ENCODE results near the gene IBA57.
"Not testable (repeated sequence)": the region's sequence is repeated elsewhere in the genome, so short reads cannot be mapped to it uniquely, and the experiment has no call there.

IBA57 gene

GRCh38 chr1:228214921-228215662 lies 49.5 kb downstream of the IBA57 start:
- DNase-seq, result no peak

GRCh38 chr1:228215663-228216116 lies 50.1 kb downstream of the IBA57 start:
- no peak for DNase-seq

GRCh38 chr1:228216371-228217320 lies 51.0 kb downstream of the IBA57 start:
- no peak for DNase-seq

DNA sequence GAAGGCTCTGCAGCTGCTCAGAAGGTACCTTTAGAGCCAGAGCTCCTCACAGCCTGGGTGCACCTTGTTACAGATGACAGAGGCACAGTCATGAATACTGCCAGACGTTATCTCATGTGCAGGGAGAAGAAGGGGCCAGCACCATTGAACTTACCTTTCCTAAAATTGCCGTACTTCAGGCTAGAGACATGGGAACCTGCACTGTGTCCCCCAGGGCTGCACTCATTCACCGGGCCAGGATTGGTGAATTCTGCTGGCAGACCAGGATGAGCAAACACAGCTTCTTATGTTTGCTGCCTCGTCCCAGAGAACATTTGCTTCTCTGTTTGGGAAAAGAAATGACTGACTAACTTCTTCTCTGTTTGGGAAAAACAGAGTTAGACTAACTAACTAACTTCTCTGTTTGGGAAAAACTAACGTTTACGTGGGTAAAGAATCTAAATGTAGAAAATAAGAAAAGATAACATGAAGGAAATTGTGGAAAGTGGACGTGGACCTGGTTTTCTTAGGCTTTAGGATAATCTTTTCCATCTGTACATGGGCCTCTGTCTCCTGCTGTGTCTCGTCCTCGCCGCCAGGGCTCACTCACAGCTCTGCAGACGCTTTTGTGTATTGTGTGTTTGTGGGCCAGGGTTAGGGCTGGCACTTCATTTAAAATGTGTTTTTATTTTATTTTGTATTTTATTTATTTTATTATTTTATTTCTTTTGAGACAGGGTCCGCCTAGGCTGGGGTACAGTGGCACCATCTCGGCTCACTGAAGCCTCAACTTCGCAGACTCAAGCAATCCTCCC lies 52.1 kb downstream of the IBA57 start:
- no peak for DNase-seq

DNA sequence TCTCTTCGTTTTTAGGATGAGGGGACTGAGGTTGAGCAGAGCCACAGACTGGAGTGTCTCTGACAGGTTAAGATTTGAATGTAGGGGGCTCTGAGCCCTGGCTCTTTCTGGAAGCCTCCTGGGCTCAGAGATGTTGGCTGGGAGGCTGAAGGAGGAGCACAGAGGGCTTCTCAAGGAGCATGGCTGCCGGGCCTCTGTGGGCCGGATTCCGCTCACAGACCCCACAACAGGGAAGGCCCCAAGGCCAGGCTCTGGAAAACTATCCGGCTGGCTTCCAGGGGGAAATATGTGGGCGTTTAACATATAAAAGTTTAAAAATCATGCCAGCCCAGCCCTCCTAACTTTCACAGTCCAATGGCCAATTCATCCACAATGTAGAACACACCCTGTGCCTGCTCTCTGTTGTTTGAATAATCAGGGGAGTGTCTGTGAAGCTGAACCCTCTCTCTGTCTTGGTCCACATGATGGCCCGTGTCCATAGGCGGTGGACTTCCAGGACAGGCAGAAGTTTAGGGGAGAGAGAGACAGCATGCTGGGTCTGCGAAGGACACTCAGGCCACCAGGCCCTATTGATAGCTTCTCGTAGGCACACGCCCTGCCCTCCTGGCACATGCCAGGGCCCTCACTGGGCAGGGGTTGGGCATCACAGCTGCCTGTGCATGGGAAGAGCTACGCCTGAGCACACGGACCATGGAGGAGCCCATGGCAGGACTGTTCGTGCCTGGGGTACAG lies 53.1 kb downstream of the IBA57 start:
- DNase-seq, result no peak

DNA sequence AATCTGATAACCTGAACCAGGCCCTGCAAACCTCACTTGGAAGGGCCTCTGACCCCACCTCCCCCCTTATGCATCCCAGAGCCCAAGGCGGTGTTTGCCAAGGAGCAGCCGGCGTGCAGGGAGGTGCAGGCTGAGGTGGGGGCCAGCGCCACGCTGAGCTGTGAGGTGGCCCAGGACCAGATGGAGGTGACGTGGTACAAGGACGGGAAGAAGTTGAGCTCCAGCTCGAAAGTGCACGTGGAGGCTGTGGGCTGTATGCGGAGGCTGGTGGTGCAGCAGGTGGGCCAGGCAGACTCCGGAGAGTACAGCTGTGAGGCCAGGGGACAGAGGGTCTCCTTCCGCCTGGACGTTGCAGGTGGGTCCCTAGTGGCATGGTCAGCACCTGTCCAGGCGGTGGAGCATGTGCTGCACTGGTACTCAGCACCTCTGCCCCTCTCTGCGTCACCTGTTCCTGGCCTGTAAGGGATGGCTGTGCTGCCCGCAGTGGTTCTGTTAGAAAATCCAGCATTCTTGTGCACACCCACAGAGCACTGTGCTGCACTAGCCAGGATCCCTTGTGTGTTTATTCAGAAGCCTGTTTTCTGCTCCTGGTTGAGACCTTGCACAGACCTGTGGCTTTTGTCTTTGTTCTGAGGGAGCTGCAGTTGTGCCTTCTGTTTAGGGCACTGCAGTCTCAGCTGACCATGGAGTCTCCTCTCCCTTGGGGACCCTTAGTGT lies 53.8 kb downstream of the IBA57 start:
- no peak for DNase-seq

DNA sequence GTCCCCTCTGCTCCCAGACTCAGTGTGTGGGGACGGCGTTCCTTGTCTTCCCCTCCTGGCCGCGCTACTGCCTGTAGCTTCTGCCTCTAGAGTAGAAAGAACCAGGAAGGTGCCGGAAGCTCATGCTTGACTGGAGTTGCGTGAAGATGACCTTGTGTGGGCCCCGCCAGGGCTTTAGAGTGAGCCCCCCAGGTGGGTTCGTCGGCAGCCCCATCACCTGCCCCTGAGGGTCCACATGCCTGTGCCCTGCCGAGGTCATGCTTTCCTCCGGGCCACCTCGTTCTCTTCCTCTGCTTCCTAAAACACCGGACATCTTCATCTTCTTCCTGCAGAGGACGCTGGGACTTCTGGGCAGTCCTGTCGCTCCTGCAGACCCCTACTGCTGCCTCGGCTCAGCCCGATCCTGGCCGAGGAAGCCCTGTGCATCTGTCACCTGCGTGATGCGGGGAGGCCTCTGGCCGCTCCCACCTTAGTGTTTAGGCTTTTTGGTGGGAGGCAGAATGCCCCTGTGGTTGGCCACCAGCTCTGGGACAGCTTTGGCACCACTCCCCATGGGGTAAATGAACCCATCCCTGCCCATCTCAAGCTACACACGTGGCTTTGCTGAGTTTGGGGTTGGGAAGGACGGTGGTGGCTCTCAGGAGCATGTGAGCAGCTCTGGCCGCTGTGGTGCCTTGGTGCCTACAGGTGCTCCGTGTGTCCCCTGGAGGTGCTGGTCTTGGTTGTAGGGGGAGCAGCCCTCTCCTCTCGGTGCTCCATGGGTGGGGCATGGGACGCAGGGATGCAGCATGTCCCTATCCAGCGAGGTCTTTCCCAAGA lies 54.6 kb downstream of the IBA57 start:
- DNase-seq, result no peak

GRCh38 chr1:228221097-228221496 lies 55.5 kb downstream of the IBA57 start:
- not testable (repeated sequence) for DNase-seq

DNA sequence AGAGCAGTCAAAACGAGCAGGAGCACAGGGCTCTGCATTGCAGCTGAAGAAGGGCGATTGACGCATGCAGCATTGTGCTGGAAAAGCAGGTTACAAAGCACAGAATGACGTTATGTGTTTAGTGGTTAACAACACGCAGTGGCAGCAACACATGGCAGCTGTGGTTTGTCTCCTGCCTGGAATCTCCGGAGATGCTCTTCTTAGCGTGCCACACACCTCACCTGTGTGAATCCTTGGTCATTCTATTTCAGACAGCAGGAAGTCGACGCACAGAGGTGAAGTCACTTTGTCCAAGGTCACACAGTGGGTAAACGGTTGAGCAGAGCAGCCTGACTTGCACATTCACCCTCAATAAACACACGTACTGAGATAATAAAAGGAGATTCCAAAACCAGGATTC lies 56.9 kb downstream of the IBA57 start:
- no peak for DNase-seq

GRCh38 chr1:228224198-228225164 lies 58.9 kb downstream of the IBA57 start:
- no peak for DNase-seq

DNA sequence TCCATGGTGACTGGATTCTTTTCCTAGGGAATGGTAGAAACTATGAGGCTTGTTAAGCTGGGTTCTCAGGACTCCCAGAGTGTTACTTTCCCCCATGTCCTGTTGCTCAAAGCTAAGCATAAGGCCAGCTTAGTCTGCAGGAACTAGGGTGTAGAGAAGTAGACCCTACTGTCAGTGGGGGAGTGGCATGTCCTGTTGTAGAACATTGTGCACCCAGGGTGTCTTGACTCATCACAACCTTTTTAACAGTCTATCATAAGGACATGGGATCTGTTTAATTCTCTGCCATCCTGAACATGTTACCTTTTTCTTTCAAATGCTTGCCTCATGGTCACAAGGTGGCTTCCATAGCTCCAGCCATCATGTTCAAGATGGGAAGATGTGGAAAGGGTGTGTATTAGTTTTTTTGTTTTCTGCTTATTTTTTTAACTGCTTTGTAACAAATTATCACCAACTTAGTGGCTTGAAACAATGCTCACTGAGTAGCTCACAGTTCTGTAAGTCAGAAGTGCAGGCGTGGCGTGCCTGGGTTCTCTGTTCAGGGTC lies 59.6 kb downstream of the IBA57 start:
- no peak for DNase-seq

- DNase-seq, result no peak
Measured at GRCh38 chr1:228225740-228226139, 60.1 kb downstream of the IBA57 start.

DNA sequence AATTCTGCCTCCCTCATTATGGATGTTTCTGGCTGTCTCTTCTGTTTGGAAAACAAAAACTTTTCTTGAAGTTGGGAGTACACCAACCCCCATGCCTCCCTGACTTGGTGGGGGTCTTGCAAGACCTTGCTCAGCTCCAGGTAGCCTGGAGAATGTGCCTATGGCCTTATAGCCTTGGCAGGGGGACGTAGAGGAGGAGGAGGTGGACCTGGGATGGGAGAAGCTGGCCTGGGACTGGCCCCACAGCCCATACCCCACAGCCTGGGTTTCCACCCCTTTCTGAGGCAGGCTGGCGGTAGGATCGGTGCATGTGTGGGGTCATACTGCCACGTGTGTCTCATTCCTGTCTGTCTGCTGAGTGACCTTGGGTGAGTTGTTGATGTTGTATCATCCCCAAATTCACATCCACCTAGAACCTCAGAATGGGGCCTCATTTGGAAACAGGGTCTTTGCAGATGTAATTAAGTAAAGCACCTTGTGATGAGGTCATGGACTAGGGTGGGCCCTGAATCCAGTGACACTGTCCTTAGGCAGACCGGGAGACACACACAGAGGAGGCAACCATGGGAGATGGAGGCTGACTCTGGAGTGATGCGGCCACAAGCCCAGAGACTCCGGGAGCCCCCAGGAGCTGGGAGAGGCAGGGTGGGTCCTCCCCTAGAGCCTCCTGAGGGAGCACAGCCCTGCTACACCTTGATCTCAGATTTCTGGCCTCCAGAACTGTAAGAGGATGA lies 60.7 kb downstream of the IBA57 start:
- no peak for DNase-seq

- no peak for DNase-seq
Measured at GRCh38 chr1:228226956-228227791, 61.6 kb downstream of the IBA57 start.

- DNase-seq, result not testable (repeated sequence)
Measured at GRCh38 chr1:228228147-228228546, 62.5 kb downstream of the IBA57 start.

DNA sequence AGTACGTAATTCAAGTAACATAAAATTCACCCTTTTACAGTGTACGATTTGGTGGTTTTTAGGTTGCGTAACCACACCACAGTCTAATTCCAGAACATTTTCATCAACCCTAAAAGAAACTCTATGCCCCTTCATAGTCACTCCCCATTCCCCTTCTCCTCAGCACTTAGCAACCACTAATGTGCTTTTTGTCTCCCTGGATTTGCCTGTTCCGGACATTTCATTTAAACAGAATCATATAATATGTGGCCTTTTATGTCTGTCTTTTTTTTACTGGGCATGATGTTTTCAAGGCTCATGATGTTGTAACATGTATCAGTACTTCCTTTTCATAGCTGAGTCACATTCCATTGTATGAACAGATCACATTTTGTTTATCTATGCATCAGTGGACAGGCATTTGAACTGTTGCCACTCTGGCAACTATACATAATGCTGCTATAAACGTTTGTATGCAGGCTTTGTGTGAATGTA lies 63.0 kb downstream of the IBA57 start:
- DNase-seq, result no peak

DNA sequence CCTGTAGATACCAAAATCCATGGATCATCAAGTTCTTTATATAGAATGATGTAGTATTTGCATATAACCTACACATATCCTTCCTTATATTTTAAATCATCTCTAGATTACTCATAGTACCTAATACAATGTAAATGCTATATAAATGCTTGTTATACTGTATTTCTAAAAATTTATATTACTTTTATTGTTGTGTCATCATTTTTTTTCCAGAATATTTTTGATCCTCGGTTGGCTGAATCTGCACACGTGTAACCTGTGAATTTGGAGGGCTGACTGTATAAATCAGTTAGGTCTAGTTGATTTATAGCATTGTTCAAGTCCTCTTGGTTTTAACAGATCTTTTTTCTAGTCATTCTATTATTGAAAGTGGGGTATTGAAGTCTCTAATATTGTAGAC lies 65.6 kb downstream of the IBA57 start:
- DNase-seq, result no peak

Measured in NCI-H2171 treated with DMSO at 0.1 percent for 48 hours (cell line).